GM12878 (cell line): ENCODE results near the gene TSPAN31. TPM values are rescaled to one million over a fixed set of nuclear protein-coding genes. Genes with fewer than 3 reads are reported as not detected.

Experiments used
- BHLHE40 ChIP-seq, 2 experiments: fragments of 450-650 bp in 1 of 2; IDR thresholded peaks; 2 replicates each; pipeline ENCODE4 v1.6.1; 2011 to 2017; ENCODE audit warnings: low read depth in 2 of 2, borderline replicate concordance in 1 of 2, improper control_type of control experiment in 1 of 2, low read length in 1 of 2, mild to moderate bottlenecking in 1 of 2
- HDGF ChIP-seq: fragments of 450-650 bp; IDR thresholded peaks from 2 replicates; pipeline ENCODE4 v1.6.1; 2016; ENCODE audit warnings: antibody characterized with exemption
- MEF2B ChIP-seq: fragments of 450-650 bp; IDR thresholded peaks from 2 replicates; pipeline ENCODE4 v1.6.1; 2018; ENCODE audit warnings: mild to moderate bottlenecking, moderate library complexity; ENCODE audit not compliant: partially characterized antibody, poor library complexity, severe bottlenecking
- NR2F1 ChIP-seq: fragments of 450-650 bp; conservative IDR thresholded peaks from 2 replicates; pipeline ENCODE4 v1.6.1; 2017; ENCODE audit warnings: mild to moderate bottlenecking
- PAX5 ChIP-seq: IDR thresholded peaks from 2 replicates; pipeline ENCODE4 v1.6.1; 2011; ENCODE audit warnings: low read depth, low read length, borderline replicate concordance
- PAX8 ChIP-seq: fragments of 450-650 bp; IDR thresholded peaks from 2 replicates; pipeline ENCODE4 v1.6.1; 2017; ENCODE audit warnings: mild to moderate bottlenecking, moderate library complexity
- SMARCA5 ChIP-seq: fragments of 450-650 bp; IDR thresholded peaks from 2 replicates; pipeline ENCODE4 v1.6.1; 2017; ENCODE audit warnings: mild to moderate bottlenecking
- YBX1 ChIP-seq: fragments of 450-650 bp; IDR thresholded peaks from 2 replicates; pipeline ENCODE4 v1.6.1; 2016; ENCODE audit warnings: antibody characterized with exemption
- ZSCAN29 ChIP-seq: fragments of 450-650 bp; IDR thresholded peaks from 2 replicates; pipeline ENCODE4 v1.6.1; 2017; ENCODE audit warnings: mild to moderate bottlenecking, moderate library complexity
- polyA plus RNA-seq, 11 experiments: library from polyadenylated mRNA; depleted of rRNA in 4 of 11; unstranded in 6 of 11; stranded (reverse) in 5 of 11; fragments of >200 nt; fragmentation: Nextera tagmentation in 4 of 11; fragmentation: Illumina TruSeq in 1 of 11; extraction: Ambion mirVana in 4 of 11; extraction: Trizol in 1 of 11; gene quantifications; 1 replicate in 1 of 11; 2 replicates in 10 of 11; pipeline versions ENCODE4 v1.2.1 to v1.2.3, GENCODE V29; 2011 to 2016; ENCODE audit warnings: inconsistent platforms in 2 of 11, missing spikeins in 2 of 11, low read depth in 1 of 11
- total RNA-seq, 4 experiments: library from RNA; depleted of rRNA in 3 of 4; stranded (reverse); fragments of >200 nt in 3 of 4; fragmentation: Illumina TruSeq in 1 of 4; extraction: Trizol in 1 of 4; gene quantifications; 2 replicates each; pipeline versions ENCODE4 v1.2.1 to v1.2.3, GENCODE V29; 2013 to 2021
- TF ChIP-seq, protein P1 (sequence below): fragments of 450-650 bp; IDR thresholded peaks from 2 replicates; pipeline ENCODE4 v1.6.1; 2016; ENCODE audit warnings: mild to moderate bottlenecking
- TF ChIP-seq, protein P2 (sequence below): IDR thresholded peaks from 2 replicates; pipeline ENCODE4 v1.6.1; 2011; ENCODE audit warnings: borderline replicate concordance, low read depth, mild to moderate bottlenecking, moderate library complexity, mixed read lengths, low read length; ENCODE audit not compliant: insufficient read depth; ENCODE audit errors: extremely low read length
- TF ChIP-seq, protein P3 (sequence below): fragments of 150-350 bp; IDR thresholded peaks from 2 replicates; pipeline ENCODE4 v1.6.1; 2016; ENCODE audit warnings: low read depth, low read length
- TF ChIP-seq, protein P4 (sequence below): IDR thresholded peaks from 2 replicates; pipeline ENCODE4 v1.6.1; 2011; ENCODE audit warnings: borderline replicate concordance, low read depth, mild to moderate bottlenecking, moderate library complexity, low read length; ENCODE audit not compliant: insufficient read depth, poor library complexity, severe bottlenecking
- TF ChIP-seq, protein P5 (sequence below): fragments of 150-350 bp; IDR thresholded peaks from 2 replicates; pipeline ENCODE4 v1.6.1; 2014; ENCODE audit warnings: mild to moderate bottlenecking, low read depth, low read length
- TF ChIP-seq, protein P6 (sequence below): IDR thresholded peaks from 2 replicates; pipeline ENCODE4 v1.6.1; 2012; ENCODE audit warnings: mild to moderate bottlenecking, low read depth, low read length

The TSPAN31 gene
- total and polyA plus RNA-seq, 10 of the 15 experiments (the other 5 are each of a cell fraction or from before 2014, with no cell fraction given), result 11.8 to 32.2 (median 24.7) TPM

DNA sequence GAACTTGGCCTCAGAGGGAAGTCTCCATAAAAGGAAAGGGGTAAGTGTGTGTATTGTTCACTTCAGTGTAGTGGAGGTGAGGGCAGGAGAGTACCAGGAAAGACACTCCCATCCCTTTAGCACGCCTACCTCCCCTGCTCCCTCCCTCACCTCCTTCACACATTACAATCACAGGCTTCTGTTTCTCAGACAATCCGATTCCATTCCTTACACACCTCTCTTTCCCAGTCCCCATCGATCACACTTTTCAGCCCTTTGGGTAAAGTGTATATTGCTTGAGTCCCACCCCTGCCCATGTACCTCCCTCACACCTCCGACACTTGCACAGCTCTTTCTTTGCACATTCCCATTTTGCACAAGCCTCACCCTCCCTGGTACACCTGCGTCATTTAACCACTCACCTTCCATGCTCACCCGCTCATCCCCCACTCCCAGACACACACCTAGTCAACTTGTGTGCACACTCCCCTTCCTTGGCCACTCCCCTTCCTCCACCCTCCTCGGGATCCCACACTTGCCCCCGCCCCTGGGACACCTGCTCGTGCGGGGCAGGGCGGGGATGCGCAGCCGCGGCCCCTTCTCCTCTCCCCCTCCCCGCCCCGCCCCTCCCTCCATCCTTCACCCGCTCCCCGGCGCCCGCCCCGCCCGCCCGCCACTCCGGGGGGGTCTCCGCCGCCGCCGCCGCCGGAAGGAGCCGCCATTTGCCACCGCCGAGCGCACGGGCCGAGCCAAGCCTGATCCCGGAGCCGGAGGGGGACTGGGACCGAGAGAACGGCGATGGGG, 9.8 kb downstream of the TSPAN31 start, which contains the start of gene MARCHF9 (continued):
- TF ChIP-seq, protein P1, sequence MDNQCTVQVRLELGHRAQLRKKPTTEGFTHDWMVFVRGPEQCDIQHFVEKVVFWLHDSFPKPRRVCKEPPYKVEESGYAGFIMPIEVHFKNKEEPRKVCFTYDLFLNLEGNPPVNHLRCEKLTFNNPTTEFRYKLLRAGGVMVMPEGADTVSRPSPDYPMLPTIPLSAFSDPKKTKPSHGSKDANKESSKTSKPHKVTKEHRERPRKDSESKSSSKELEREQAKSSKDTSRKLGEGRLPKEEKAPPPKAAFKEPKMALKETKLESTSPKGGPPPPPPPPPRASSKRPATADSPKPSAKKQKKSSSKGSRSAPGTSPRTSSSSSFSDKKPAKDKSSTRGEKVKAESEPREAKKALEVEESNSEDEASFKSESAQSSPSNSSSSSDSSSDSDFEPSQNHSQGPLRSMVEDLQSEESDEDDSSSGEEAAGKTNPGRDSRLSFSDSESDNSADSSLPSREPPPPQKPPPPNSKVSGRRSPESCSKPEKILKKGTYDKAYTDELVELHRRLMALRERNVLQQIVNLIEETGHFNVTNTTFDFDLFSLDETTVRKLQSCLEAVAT, result peak; percentile 78
- TF ChIP-seq, protein P2, sequence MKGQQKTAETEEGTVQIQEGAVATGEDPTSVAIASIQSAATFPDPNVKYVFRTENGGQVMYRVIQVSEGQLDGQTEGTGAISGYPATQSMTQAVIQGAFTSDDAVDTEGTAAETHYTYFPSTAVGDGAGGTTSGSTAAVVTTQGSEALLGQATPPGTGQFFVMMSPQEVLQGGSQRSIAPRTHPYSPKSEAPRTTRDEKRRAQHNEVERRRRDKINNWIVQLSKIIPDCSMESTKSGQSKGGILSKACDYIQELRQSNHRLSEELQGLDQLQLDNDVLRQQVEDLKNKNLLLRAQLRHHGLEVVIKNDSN, result no peak
- TF ChIP-seq, protein P3, sequence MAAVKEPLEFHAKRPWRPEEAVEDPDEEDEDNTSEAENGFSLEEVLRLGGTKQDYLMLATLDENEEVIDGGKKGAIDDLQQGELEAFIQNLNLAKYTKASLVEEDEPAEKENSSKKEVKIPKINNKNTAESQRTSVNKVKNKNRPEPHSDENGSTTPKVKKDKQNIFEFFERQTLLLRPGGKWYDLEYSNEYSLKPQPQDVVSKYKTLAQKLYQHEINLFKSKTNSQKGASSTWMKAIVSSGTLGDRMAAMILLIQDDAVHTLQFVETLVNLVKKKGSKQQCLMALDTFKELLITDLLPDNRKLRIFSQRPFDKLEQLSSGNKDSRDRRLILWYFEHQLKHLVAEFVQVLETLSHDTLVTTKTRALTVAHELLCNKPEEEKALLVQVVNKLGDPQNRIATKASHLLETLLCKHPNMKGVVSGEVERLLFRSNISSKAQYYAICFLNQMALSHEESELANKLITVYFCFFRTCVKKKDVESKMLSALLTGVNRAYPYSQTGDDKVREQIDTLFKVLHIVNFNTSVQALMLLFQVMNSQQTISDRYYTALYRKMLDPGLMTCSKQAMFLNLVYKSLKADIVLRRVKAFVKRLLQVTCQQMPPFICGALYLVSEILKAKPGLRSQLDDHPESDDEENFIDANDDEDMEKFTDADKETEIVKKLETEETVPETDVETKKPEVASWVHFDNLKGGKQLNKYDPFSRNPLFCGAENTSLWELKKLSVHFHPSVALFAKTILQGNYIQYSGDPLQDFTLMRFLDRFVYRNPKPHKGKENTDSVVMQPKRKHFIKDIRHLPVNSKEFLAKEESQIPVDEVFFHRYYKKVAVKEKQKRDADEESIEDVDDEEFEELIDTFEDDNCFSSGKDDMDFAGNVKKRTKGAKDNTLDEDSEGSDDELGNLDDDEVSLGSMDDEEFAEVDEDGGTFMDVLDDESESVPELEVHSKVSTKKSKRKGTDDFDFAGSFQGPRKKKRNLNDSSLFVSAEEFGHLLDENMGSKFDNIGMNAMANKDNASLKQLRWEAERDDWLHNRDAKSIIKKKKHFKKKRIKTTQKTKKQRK, result no peak
- no peak for TF ChIP-seq NR2F1
- TF ChIP-seq BHLHE40 (IDR thresholded peaks at IDR 0.05; ENCODE audit: borderline replicate concordance in 1 of 2, low read depth in 2 of 2, low read length in 1 of 2), result peak; percentile 73 to 89; a peak in 3 of 4 replicates
- TF ChIP-seq, protein P4, sequence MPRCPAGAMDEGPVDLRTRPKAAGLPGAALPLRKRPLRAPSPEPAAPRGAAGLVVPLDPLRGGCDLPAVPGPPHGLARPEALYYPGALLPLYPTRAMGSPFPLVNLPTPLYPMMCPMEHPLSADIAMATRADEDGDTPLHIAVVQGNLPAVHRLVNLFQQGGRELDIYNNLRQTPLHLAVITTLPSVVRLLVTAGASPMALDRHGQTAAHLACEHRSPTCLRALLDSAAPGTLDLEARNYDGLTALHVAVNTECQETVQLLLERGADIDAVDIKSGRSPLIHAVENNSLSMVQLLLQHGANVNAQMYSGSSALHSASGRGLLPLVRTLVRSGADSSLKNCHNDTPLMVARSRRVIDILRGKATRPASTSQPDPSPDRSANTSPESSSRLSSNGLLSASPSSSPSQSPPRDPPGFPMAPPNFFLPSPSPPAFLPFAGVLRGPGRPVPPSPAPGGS, result no peak
- 0 out of 2 replicates have a peak, but pooled peaks have one; percentile 32 for TF ChIP-seq SMARCA5
- TF ChIP-seq PAX5, result no peak
- TF ChIP-seq, protein P5, sequence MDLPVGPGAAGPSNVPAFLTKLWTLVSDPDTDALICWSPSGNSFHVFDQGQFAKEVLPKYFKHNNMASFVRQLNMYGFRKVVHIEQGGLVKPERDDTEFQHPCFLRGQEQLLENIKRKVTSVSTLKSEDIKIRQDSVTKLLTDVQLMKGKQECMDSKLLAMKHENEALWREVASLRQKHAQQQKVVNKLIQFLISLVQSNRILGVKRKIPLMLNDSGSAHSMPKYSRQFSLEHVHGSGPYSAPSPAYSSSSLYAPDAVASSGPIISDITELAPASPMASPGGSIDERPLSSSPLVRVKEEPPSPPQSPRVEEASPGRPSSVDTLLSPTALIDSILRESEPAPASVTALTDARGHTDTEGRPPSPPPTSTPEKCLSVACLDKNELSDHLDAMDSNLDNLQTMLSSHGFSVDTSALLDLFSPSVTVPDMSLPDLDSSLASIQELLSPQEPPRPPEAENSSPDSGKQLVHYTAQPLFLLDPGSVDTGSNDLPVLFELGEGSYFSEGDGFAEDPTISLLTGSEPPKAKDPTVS, result no peak
- TF ChIP-seq, protein P6, sequence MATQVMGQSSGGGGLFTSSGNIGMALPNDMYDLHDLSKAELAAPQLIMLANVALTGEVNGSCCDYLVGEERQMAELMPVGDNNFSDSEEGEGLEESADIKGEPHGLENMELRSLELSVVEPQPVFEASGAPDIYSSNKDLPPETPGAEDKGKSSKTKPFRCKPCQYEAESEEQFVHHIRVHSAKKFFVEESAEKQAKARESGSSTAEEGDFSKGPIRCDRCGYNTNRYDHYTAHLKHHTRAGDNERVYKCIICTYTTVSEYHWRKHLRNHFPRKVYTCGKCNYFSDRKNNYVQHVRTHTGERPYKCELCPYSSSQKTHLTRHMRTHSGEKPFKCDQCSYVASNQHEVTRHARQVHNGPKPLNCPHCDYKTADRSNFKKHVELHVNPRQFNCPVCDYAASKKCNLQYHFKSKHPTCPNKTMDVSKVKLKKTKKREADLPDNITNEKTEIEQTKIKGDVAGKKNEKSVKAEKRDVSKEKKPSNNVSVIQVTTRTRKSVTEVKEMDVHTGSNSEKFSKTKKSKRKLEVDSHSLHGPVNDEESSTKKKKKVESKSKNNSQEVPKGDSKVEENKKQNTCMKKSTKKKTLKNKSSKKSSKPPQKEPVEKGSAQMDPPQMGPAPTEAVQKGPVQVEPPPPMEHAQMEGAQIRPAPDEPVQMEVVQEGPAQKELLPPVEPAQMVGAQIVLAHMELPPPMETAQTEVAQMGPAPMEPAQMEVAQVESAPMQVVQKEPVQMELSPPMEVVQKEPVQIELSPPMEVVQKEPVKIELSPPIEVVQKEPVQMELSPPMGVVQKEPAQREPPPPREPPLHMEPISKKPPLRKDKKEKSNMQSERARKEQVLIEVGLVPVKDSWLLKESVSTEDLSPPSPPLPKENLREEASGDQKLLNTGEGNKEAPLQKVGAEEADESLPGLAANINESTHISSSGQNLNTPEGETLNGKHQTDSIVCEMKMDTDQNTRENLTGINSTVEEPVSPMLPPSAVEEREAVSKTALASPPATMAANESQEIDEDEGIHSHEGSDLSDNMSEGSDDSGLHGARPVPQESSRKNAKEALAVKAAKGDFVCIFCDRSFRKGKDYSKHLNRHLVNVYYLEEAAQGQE, result no peak
- TF ChIP-seq ZSCAN29, result no peak
- peak; percentile 42 for TF ChIP-seq MEF2B
- no peak for TF ChIP-seq PAX8
- TF ChIP-seq YBX1, result no peak
- peak; percentile 99 for TF ChIP-seq HDGF
